ENCODE data around the gene SH3RF3.

SH3RF3 gene

GRCh38 chr2:109447251-109447661 lies 318.3 kb downstream of the SH3RF3 start:
- DNase-seq = no peak

GRCh38 chr2:109447776-109448175 lies 318.8 kb downstream of the SH3RF3 start:
- no peak for DNase-seq

GRCh38 chr2:109448207-109448606 lies 319.2 kb downstream of the SH3RF3 start:
- DNase-seq = no peak

GRCh38 chr2:109448946-109449788 lies 320.2 kb downstream of the SH3RF3 start:
- DNase-seq = peak in 1 of 2 experiments; percentile 33

GRCh38 chr2:109450574-109451273 lies 321.7 kb downstream of the SH3RF3 start:
- DNase-seq = no peak

- DNase-seq = no peak
Measured at GRCh38 chr2:109451671-109452070, 322.7 kb downstream of the SH3RF3 start.

GRCh38 chr2:109452318-109453305 lies 323.6 kb downstream of the SH3RF3 start:
- no peak for DNase-seq

GRCh38 chr2:109453371-109453995 lies 324.5 kb downstream of the SH3RF3 start:
- DNase-seq = no peak

- no peak for DNase-seq
Measured at GRCh38 chr2:109454304-109454703, 325.3 kb downstream of the SH3RF3 start.

- DNase-seq = no peak
Measured at GRCh38 chr2:109454765-109455394, 325.9 kb downstream of the SH3RF3 start.

- no peak for DNase-seq
Measured at GRCh38 chr2:109455731-109456691, 327.0 kb downstream of the SH3RF3 start.

GRCh38 chr2:109456776-109457175 lies 327.8 kb downstream of the SH3RF3 start:
- no peak for DNase-seq

- no peak for DNase-seq
Measured at GRCh38 chr2:109457366-109457765, 328.4 kb downstream of the SH3RF3 start.

- no peak for DNase-seq
Measured at GRCh38 chr2:109457794-109458193, 328.8 kb downstream of the SH3RF3 start.

GRCh38 chr2:109458512-109458911 lies 329.5 kb downstream of the SH3RF3 start:
- no peak for DNase-seq

- DNase-seq = no peak
Measured at GRCh38 chr2:109459485-109459884, 330.5 kb downstream of the SH3RF3 start.

GRCh38 chr2:109460553-109461324 lies 331.7 kb downstream of the SH3RF3 start:
- DNase-seq = no peak

- no peak for DNase-seq
Measured at GRCh38 chr2:109463236-109463635, 334.2 kb downstream of the SH3RF3 start.

GRCh38 chr2:109463891-109464290 lies 334.9 kb downstream of the SH3RF3 start:
- no peak for DNase-seq

Data from SW 1271 (cell line).